ENCODE results near the gene ABHD17C.

The ABHD17C gene

DNA sequence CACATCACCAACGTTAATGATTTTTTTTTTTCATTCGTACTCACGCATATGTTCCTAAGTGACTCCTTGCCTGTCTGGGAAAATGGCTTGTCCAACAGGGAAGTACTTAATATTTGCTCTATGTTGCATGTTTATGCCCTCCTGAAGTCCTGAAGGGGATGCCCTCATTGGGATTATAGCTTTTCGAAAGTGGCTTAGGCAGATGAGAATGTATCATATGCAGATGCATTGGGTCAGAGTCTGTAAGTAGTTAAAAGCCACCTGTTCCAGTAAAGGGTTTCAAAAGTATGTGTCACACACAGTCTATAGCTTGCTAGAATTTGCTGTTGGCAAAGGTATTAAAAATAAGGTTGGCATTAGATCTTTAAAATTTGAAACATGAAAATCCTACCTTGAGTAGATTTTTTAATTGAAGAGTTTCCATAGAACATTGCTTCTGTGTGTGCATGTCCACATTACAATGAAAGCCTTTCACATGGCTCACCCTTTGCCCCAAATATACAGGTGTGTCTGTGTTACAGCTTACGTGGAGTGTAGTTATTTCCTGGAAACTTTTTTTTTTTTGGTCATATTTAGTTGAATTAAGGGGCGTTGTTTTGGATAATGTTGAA, 2.1 kb downstream of the ABHD17C start:
- H3K4me3 ChIP-seq (replicated peaks; ENCODE audit: low read depth, low read length): peak overlapping the region; percentile 82
- TF ChIP-seq CTCF (IDR thresholded peaks at IDR 0.05; ENCODE audit: low read length, missing control alignments): no peak
- DNase-seq (ENCODE audit: low read depth): no peak

GRCh38 chr15:80698676-80699075, 3.6 kb downstream of the ABHD17C start:
- no peak for DNase-seq (ENCODE audit: low read depth)
- H3K4me3 ChIP-seq (replicated peaks; ENCODE audit: low read depth, low read length): peak overlapping the region; percentile 21
- no peak for TF ChIP-seq CTCF (IDR thresholded peaks at IDR 0.05; ENCODE audit: low read length, missing control alignments)

- no peak overlapping the region for H3K4me3 ChIP-seq (replicated peaks; ENCODE audit: low read depth, low read length)
- TF ChIP-seq CTCF (IDR thresholded peaks at IDR 0.05; ENCODE audit: low read length, missing control alignments): no peak
- DNase-seq (ENCODE audit: low read depth): no peak
These were observed 4.9 kb downstream of the ABHD17C start for GRCh38 chr15:80699981-80700380.

DNA sequence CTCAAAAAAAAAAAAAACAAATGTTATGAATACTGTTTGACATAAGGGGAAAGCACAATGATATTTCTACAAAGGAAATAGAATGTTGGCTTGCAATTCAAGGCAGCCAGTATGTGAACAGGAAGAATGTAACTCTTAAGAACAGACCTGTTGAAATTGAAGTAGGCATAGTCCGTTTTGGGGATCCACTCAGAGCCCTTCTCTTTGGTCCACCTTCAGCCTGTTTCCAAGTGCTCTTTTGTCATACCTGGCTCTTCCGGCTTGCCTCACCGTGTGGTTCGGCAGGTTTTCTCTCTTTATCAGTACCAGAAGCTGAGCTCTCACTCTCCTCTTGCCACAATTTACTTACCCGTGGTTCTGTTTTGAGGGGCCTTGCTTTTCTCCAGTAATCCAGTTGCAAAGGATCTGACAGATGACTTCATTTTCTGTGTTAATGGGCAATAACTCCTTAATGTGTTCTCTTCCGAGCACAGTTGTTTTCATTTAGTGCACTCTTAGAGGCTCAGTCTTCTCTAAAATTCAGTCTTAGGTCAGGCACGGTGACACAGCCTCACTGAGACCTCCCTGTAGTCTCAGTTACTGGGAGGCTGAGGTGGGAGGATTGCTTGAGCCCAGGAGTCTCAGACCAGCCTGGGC, 6.7 kb downstream of the ABHD17C start:
- DNase-seq (ENCODE audit: low read depth): no peak
- no peak for TF ChIP-seq CTCF (IDR thresholded peaks at IDR 0.05; ENCODE audit: low read length, missing control alignments)
- H3K4me3 ChIP-seq (replicated peaks; ENCODE audit: low read depth, low read length): no peak overlapping the region

- H3K4me3 ChIP-seq (replicated peaks; ENCODE audit: low read depth, low read length): no peak overlapping the region
- DNase-seq (ENCODE audit: low read depth): no peak
- TF ChIP-seq CTCF (IDR thresholded peaks at IDR 0.05; ENCODE audit: low read length, missing control alignments): no peak
These were observed 8.0 kb downstream of the ABHD17C start for GRCh38 chr15:80703081-80703480.

- DNase-seq (ENCODE audit: low read depth): no peak
- no peak overlapping the region for H3K4me3 ChIP-seq (replicated peaks; ENCODE audit: low read depth, low read length)
- no peak for TF ChIP-seq CTCF (IDR thresholded peaks at IDR 0.05; ENCODE audit: low read length, missing control alignments)
These were observed 8.9 kb downstream of the ABHD17C start for GRCh38 chr15:80703965-80704364.

- no peak for TF ChIP-seq CTCF (IDR thresholded peaks at IDR 0.05; ENCODE audit: low read length, missing control alignments)
- no peak for DNase-seq (ENCODE audit: low read depth)
- no peak overlapping the region for H3K4me3 ChIP-seq (replicated peaks; ENCODE audit: low read depth, low read length)
These were observed 11.1 kb downstream of the ABHD17C start for GRCh38 chr15:80706161-80706560.
